Measurements from ENCODE around the gene NHERF2. TPM values are rescaled to one million over a fixed set of nuclear protein-coding genes. Genes with fewer than 3 reads are reported as not detected.

Gene NHERF2
- total and polyA plus RNA-seq, 7 experiments from 2014 or later = 0.33 to 3.8 (median 3.5) TPM

DNA sequence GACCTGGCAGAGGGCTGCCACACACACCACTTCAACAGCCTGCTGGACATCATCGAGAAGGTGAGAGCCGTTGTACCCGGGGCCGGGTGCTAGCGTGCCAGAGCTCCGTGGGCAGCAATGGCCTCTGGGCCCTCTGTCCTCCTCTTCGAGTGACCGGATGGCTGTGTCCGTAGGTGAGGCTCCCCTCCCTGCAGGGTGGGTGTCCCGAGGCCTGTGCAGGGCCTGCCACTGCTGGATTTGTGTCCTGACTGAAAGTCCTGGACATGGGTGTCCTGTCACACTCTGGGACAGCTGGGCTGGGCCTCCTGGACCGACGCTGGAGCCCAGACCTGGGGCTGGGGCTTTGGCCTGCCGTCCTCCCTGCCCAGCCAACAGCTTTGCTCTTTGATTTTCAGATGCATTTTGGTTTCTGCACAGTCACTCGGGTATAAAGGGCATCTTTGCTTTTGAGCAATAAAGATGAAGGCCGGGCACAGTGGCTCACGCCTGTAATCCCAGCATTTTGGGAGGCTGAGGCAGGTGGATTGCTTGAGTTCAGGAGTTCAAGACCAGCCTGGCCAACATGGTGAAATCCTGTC lies 37.8 kb downstream of the NHERF2 start:
- Histone ChIP-seq H3K27me3 (ENCODE audit: control insufficient read depth in 2 of 2, insufficient read depth in 2 of 2, low read length in 2 of 2) (no peaks in the 10 kb centered on the region), H3K9me3 (ENCODE audit: control insufficient read depth in 2 of 3, low read length in 3 of 3) (no peaks in the 10 kb centered on the region), H3K36me3 (ENCODE audit: control insufficient read depth in 2 of 3, insufficient read depth in 3 of 3, low read length in 3 of 3) (peaks cover 0 to 70% (median 0%) of the 10 kb centered on the region in 3 experiments), H3K4me1 (ENCODE audit: control insufficient read depth in 2 of 2, insufficient read depth in 2 of 2, low read length in 2 of 2) (no peaks in the 10 kb centered on the region), H3K27ac (ENCODE audit: low read depth, low read length) (no peak overlapping the region), H3K4me3 (ENCODE audit: low read length) (no peak overlapping the region)
- ChIA-PET CTCF (no interaction called here), POLR2A (no interaction called here)
- no peak for DNase-seq
- H3K4me1 Mint-ChIP-seq = no peaks in the 10 kb centered on the region
- no peaks in the 10 kb centered on the region for H3K9me3 Mint-ChIP-seq
- intact Hi-C loops (cut with micrococcal nuclease) = no loop called here
- H3K27me3 Mint-ChIP-seq = no peaks in the 10 kb centered on the region
- peaks cover 0 to 28% (median 6%) of the 10 kb centered on the region in 5 donors for H3K36me3 Mint-ChIP-seq
- H3K4me3 Mint-ChIP-seq = no peak overlapping the region
- no peak for ATAC-seq
- H3K27ac Mint-ChIP-seq = no peak overlapping the region

DNA sequence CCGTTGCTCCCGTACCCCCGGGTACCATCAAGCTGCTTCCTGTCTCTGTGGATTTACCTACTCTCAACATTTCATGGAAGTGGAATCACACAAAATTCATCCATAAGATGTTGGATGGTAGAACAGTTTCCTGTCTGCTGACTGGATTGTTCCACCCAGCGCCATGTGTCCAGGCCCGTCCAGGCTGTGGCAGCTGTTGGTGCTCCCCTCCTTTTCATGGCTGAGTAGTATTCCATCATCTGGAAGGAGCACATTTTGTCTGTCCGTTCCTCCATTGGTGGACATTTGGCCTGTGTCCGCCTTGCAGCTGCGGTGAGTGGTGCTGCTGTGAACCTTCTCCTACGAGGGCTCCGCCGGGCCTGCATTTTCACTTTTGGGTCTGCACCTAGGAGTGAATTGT lies 39.4 kb downstream of the NHERF2 start:
- Histone ChIP-seq H3K4me3 (ENCODE audit: low read length) (no peak overlapping the region), H3K9me3 (ENCODE audit: control insufficient read depth in 2 of 3, low read length in 3 of 3) (no peaks in the 10 kb centered on the region), H3K27ac (ENCODE audit: low read depth, low read length) (no peak overlapping the region), H3K4me1 (ENCODE audit: control insufficient read depth in 2 of 2, insufficient read depth in 2 of 2, low read length in 2 of 2) (no peaks in the 10 kb centered on the region), H3K27me3 (ENCODE audit: control insufficient read depth in 2 of 2, insufficient read depth in 2 of 2, low read length in 2 of 2) (no peaks in the 10 kb centered on the region), H3K36me3 (ENCODE audit: control insufficient read depth in 2 of 3, insufficient read depth in 3 of 3, low read length in 3 of 3) (peaks cover 0 to 68% (median 0%) of the 10 kb centered on the region in 3 experiments)
- POLR2A ChIA-PET = interaction anchor here (0.7 kb wide), 1 partner anchor 137 kb away, joined by 3 read pairs; no protein-coding TSS in a partner anchor
- Mint-ChIP-seq H3K27me3 (no peaks in the 10 kb centered on the region), H3K4me3 (no peak overlapping the region), H3K27ac (no peak overlapping the region), H3K36me3 (peaks cover 0 to 34% (median 8%) of the 10 kb centered on the region in 5 donors), H3K9me3 (peaks cover 0 to 2% (median 0%) of the 10 kb centered on the region in 11 donors), H3K4me1 (no peaks in the 10 kb centered on the region)
- DNase-seq (no peak), ATAC-seq (no peak)
- CTCF ChIA-PET = no interaction called here
- intact Hi-C loops (cut with micrococcal nuclease) = no loop called here

DNA sequence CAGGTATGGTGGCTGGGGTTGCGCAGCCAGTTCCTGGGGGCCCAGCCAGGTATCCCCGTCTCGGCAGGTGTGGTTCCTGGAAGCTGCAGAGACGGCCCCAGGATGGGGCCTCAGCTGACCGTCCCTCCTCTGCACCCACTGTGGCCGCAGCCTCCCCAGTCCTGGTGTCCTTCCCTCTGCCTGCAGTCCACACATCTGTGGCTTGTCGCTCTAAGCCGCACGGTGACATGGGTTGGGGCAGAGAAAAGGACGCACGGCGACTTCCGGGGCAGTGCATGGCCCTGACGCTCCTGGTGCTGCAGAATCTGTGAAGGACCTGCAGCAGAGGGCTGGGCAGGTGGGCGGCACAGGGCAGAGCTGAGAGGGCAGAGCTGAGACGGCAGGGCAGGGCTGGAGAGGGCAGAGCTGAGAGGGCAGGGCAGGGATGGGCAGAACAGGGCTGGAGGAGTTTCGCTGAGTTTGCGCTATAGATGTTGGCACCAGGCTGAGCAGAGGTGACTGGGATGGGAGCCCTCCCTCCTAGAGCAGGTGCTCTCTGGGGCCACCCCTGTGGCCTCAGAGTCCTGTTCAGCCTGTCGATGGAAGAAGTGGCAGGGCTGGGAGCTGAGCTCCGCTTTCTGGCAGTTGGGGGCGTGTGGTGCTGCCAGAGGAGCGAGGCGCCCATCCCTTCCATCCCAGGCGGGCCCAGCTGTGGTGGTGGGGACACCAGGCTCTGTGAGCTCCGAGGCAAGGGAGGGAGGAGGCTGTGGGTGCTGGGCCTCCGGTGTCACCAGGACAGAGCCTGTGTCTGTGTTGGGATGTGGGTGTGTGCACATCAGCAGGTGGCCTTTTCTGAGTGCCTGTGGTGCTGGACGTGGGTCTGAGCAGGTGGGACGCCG lies 44.1 kb downstream of the NHERF2 start:
- H3K36me3 Mint-ChIP-seq = peaks cover 3 to 39% (median 7%) of the 10 kb centered on the region in 5 donors

DNA sequence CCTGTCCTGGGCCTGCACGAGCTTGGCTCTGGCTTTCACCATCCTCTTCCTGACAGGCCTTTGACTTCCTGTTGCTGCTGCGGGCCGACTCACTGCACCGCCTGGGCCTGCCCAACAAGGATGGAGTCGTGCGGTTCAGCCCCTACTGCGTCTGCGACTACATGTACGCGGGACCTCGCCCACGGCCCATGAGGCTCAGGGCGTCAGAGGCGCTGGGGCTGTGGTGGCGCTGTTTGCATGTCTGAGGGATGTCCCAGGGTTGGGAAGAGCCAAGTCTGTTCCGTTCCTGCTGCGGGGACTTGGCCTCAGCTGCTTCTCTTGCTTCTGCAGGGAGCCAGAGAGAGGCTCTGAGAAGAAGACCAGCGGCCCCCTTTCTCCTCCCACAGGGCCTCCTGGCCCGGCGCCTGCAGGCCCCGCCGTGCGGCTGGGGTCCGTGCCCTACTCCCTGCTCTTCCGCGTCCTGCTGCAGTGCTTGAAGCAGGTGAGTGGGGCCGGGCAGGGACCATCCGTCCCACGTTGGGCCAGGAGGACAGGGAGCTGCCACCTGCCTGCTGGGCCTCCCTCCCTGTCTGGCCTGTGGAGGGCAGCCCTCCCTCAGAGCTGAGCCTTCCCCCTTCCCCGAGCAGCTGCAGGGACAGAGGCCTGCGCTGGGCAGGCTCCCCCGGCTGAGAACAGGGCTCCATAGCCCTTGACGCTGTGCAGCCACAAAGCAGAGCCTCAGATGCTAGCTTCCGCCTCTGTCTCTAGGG lies 44.9 kb downstream of the NHERF2 start:
- no peaks in the 10 kb centered on the region for H3K4me1 ChIP-seq (ENCODE audit: control insufficient read depth in 2 of 2, insufficient read depth in 2 of 2, low read length in 2 of 2)
- H3K4me3 ChIP-seq (ENCODE audit: low read length) = no peak overlapping the region
- CTCF ChIA-PET = interaction anchor here (0.6 kb wide), 1 partner anchor 778 kb away, joined by 3 read pairs; no protein-coding TSS in a partner anchor
- H3K4me1 Mint-ChIP-seq = no peaks in the 10 kb centered on the region
- H3K9me3 Mint-ChIP-seq = peaks cover 0 to 2% (median 0%) of the 10 kb centered on the region in 11 donors
- peak overlapping the region in 1 of 9 donors; percentile 31 for H3K27ac Mint-ChIP-seq
- no peak overlapping the region for H3K27ac ChIP-seq (ENCODE audit: low read depth, low read length)
- H3K4me3 Mint-ChIP-seq = no peak overlapping the region
- no peaks in the 10 kb centered on the region for H3K27me3 ChIP-seq (ENCODE audit: control insufficient read depth in 2 of 2, insufficient read depth in 2 of 2, low read length in 2 of 2)
- H3K36me3 Mint-ChIP-seq = peaks cover 0 to 34% (median 4%) of the 10 kb centered on the region in 5 donors
- peaks cover 0 to 70% (median 12%) of the 10 kb centered on the region in 3 experiments for H3K36me3 ChIP-seq (ENCODE audit: control insufficient read depth in 2 of 3, insufficient read depth in 3 of 3, low read length in 3 of 3)
- POLR2A ChIA-PET = no interaction called here
- intact Hi-C loops (cut with micrococcal nuclease) = no loop called here
- no peaks in the 10 kb centered on the region for H3K27me3 Mint-ChIP-seq
- ATAC-seq (no peak), DNase-seq (no peak)
- no peaks in the 10 kb centered on the region for H3K9me3 ChIP-seq (ENCODE audit: control insufficient read depth in 2 of 3, low read length in 3 of 3)

More for the DNA sequence above, 44.1 kb downstream of the NHERF2 start:
- Mint-ChIP-seq H3K4me1 (no peaks in the 10 kb centered on the region), H3K9me3 (peaks cover 0 to 2% (median 0%) of the 10 kb centered on the region in 11 donors), H3K27me3 (no peaks in the 10 kb centered on the region), H3K4me3 (no peak overlapping the region), H3K27ac (no peak overlapping the region)
- CTCF ChIA-PET = interaction anchor here (0.6 kb wide), 1 partner anchor 777 kb away, joined by 3 read pairs; no protein-coding TSS in a partner anchor
- H3K4me1 ChIP-seq (ENCODE audit: control insufficient read depth in 2 of 2, insufficient read depth in 2 of 2, low read length in 2 of 2) = no peaks in the 10 kb centered on the region
- H3K36me3 ChIP-seq (ENCODE audit: control insufficient read depth in 2 of 3, insufficient read depth in 3 of 3, low read length in 3 of 3) = peaks cover 0 to 70% (median 12%) of the 10 kb centered on the region in 3 experiments
- no peak for DNase-seq
- no peaks in the 10 kb centered on the region for H3K27me3 ChIP-seq (ENCODE audit: control insufficient read depth in 2 of 2, insufficient read depth in 2 of 2, low read length in 2 of 2)
- H3K4me3 ChIP-seq (ENCODE audit: low read length) = no peak overlapping the region
- no peak overlapping the region for H3K27ac ChIP-seq (ENCODE audit: low read depth, low read length)
- H3K9me3 ChIP-seq (ENCODE audit: control insufficient read depth in 2 of 3, low read length in 3 of 3) = no peaks in the 10 kb centered on the region
- intact Hi-C loops (cut with micrococcal nuclease) = no loop called here
- ATAC-seq = no peak
- POLR2A ChIA-PET = no interaction called here

DNA sequence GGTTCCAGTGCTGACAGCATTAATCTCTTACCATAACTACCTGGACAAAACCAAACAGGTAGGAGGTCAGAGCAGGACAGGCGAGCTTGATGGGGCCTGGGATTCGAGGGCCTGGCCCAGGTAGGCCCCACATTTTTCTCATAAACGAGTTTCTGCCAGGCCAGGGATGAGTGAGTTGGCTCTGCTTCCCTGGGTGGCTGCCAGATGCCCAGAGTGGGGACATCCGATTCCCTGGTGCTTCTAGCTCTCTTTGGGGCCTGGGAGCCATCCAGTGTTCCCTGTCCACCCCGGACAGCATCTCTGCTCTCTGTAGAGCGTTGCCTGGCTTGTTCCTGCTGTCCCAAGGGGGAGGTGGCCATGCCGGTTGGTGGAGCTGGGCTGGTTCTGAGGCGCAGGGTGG lies 46.2 kb downstream of the NHERF2 start:
- ChIA-PET POLR2A (interaction anchor here (0.5 kb wide), 1 partner anchor 520 kb away, joined by 4 read pairs; no protein-coding TSS in a partner anchor), CTCF (no interaction called here)
- H3K4me3 Mint-ChIP-seq = no peak overlapping the region
- no peak overlapping the region for H3K27ac Mint-ChIP-seq
- no peak overlapping the region for H3K27ac ChIP-seq (ENCODE audit: low read depth, low read length)
- no peaks in the 10 kb centered on the region for H3K4me1 Mint-ChIP-seq
- H3K27me3 ChIP-seq (ENCODE audit: control insufficient read depth in 2 of 2, insufficient read depth in 2 of 2, low read length in 2 of 2) = no peaks in the 10 kb centered on the region
- H3K9me3 Mint-ChIP-seq = peaks cover 0 to 2% (median 0%) of the 10 kb centered on the region in 11 donors
- H3K4me1 ChIP-seq (ENCODE audit: control insufficient read depth in 2 of 2, insufficient read depth in 2 of 2, low read length in 2 of 2) = no peaks in the 10 kb centered on the region
- no peaks in the 10 kb centered on the region for H3K9me3 ChIP-seq (ENCODE audit: control insufficient read depth in 2 of 3, low read length in 3 of 3)
- H3K36me3 Mint-ChIP-seq = peaks cover 0 to 35% (median 4%) of the 10 kb centered on the region in 5 donors
- H3K4me3 ChIP-seq (ENCODE audit: low read length) = no peak overlapping the region
- H3K36me3 ChIP-seq (ENCODE audit: control insufficient read depth in 2 of 3, insufficient read depth in 3 of 3, low read length in 3 of 3) = peaks cover 0 to 83% (median 12%) of the 10 kb centered on the region in 3 experiments
- no peak for DNase-seq
- intact Hi-C loops (cut with micrococcal nuclease) = no loop called here
- no peaks in the 10 kb centered on the region for H3K27me3 Mint-ChIP-seq
- ATAC-seq = no peak

DNA sequence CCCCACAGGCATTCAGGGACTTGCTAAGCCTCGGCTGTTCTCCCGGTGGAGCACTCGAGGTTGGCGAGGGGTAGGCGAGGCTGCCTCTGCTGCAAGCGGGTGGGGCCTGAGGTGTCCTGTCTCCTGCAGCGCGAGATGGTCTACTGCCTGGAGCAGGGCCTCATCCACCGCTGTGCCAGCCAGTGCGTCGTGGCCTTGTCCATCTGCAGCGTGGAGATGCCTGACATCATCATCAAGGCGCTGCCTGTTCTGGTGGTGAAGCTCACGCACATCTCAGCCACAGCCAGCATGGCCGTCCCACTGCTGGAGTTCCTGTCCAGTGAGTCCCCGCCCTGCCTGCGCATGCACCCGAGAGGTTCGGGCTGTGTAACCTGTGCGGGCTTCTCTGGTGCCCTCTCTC lies 47.4 kb downstream of the NHERF2 start:
- H3K27ac ChIP-seq (ENCODE audit: low read depth, low read length) = no peak overlapping the region
- ChIA-PET CTCF (no interaction called here), POLR2A (no interaction called here)
- Mint-ChIP-seq H3K27me3 (no peaks in the 10 kb centered on the region), H3K27ac (no peak overlapping the region), H3K9me3 (peaks cover 0 to 2% (median 0%) of the 10 kb centered on the region in 11 donors), H3K4me3 (no peak overlapping the region), H3K36me3 (peaks cover 0 to 26% (median 4%) of the 10 kb centered on the region in 5 donors), H3K4me1 (no peaks in the 10 kb centered on the region)
- intact Hi-C loops (cut with micrococcal nuclease) = no loop called here
- DNase-seq = no peak
- H3K27me3 ChIP-seq (ENCODE audit: control insufficient read depth in 2 of 2, insufficient read depth in 2 of 2, low read length in 2 of 2) = no peaks in the 10 kb centered on the region
- H3K4me1 ChIP-seq (ENCODE audit: control insufficient read depth in 2 of 2, insufficient read depth in 2 of 2, low read length in 2 of 2) = no peaks in the 10 kb centered on the region
- H3K9me3 ChIP-seq (ENCODE audit: control insufficient read depth in 2 of 3, low read length in 3 of 3) = no peaks in the 10 kb centered on the region
- no peak overlapping the region for H3K4me3 ChIP-seq (ENCODE audit: low read length)
- peaks cover 0 to 89% (median 12%) of the 10 kb centered on the region in 3 experiments for H3K36me3 ChIP-seq (ENCODE audit: control insufficient read depth in 2 of 3, insufficient read depth in 3 of 3, low read length in 3 of 3)
- no peak for ATAC-seq
